HG03565 (cell line): ENCODE data around the gene C20orf173.
"Not testable (repeated sequence)": the region's sequence is repeated elsewhere in the genome, so short reads cannot be mapped to it uniquely, and the experiment has no call there.

ENCODE experiments used
- ATAC-seq: cut with Tn5 transposase; IDR thresholded peaks from one replicate; pipeline ENCODE4 v1.9.1; 2021; ENCODE audit warnings: mild to moderate bottlenecking, moderate library complexity; ENCODE audit not compliant: unreplicated experiment

The C20orf173 gene

GRCh38 chr20:35529552-35529951 lies at the start of gene C20orf173:
TSS of gene C20orf173 (minus strand) at chr20:35529652. CDS start at chr20:35529373, 279 bp downstream.
- no peak for ATAC-seq

GRCh38 chr20:35579196-35579595 lies 49.7 kb upstream of the C20orf173 start:
- no peak for ATAC-seq

- ATAC-seq = no peak
Observed at GRCh38 chr20:35578469-35578868, 49.0 kb upstream of the C20orf173 start.

GRCh38 chr20:35576816-35577215 lies 47.4 kb upstream of the C20orf173 start:
- no peak for ATAC-seq

GRCh38 chr20:35575958-35576357 lies 46.5 kb upstream of the C20orf173 start:
- ATAC-seq = no peak

GRCh38 chr20:35572838-35573237 lies 43.4 kb upstream of the C20orf173 start:
- ATAC-seq = no peak

GRCh38 chr20:35571555-35571954 lies 42.1 kb upstream of the C20orf173 start:
- ATAC-seq = no peak

GRCh38 chr20:35568645-35569044 lies 39.2 kb upstream of the C20orf173 start:
- ATAC-seq = no peak

- no peak for ATAC-seq
Observed at GRCh38 chr20:35564905-35565304, 35.5 kb upstream of the C20orf173 start.

GRCh38 chr20:35563834-35564233 lies 34.4 kb upstream of the C20orf173 start:
- ATAC-seq = no peak

- no peak for ATAC-seq
Observed at GRCh38 chr20:35562541-35563110, 33.2 kb upstream of the C20orf173 start.

- no peak for ATAC-seq
Observed at GRCh38 chr20:35561671-35562070, 32.2 kb upstream of the C20orf173 start.

- ATAC-seq = no peak
Observed at GRCh38 chr20:35561268-35561667, 31.8 kb upstream of the C20orf173 start.

GRCh38 chr20:35560541-35560940 lies 31.1 kb upstream of the C20orf173 start:
- ATAC-seq = no peak

GRCh38 chr20:35560105-35560511 lies 30.7 kb upstream of the C20orf173 start:
- ATAC-seq = no peak

GRCh38 chr20:35559042-35559693 lies 29.7 kb upstream of the C20orf173 start:
- no peak for ATAC-seq

GRCh38 chr20:35558451-35558850 lies 29.0 kb upstream of the C20orf173 start:
- ATAC-seq = no peak

- ATAC-seq = no peak
Observed at GRCh38 chr20:35556871-35557270, 27.4 kb upstream of the C20orf173 start.

- no peak for ATAC-seq
Observed at GRCh38 chr20:35555951-35556645, 26.6 kb upstream of the C20orf173 start.

- ATAC-seq = not testable (repeated sequence)
Observed at GRCh38 chr20:35555461-35555860, 26.0 kb upstream of the C20orf173 start.

GRCh38 chr20:35552914-35553313 lies 23.5 kb upstream of the C20orf173 start:
- ATAC-seq = no peak

- ATAC-seq = no peak
Observed at GRCh38 chr20:35551503-35551902, 22.1 kb upstream of the C20orf173 start.
